AG20443 (cell line): ENCODE data around the gene GSX2.
"Not testable (repeated sequence)": the region's sequence is repeated elsewhere in the genome, so short reads cannot be mapped to it uniquely, and the experiment has no call there.

Experiments used
- DNase-seq: peaks from one replicate; pipeline ENCODE4 v3.0.0; 2012; ENCODE audit warnings: low spot score, mixed read lengths

GSX2 gene

DNA sequence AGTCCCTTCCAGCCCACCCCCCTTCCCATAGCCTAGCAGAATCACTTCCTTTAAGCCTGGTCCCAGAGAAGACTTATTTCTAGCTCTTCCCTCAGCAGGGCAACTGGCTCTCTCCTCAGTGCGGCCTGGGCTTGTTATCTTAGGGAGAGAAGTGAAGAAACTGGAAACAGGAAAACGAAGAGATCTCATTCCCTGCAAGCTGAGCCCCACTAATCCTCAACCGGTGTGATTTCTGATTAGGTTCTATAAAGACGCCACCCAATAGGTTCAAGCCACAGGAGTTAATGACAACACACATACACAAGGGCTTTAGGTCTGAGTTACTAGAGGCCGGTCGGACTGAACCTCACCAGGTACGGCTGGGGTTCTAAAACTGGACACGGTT, 3.2 kb downstream of the GSX2 start:
- no peak for DNase-seq

DNA sequence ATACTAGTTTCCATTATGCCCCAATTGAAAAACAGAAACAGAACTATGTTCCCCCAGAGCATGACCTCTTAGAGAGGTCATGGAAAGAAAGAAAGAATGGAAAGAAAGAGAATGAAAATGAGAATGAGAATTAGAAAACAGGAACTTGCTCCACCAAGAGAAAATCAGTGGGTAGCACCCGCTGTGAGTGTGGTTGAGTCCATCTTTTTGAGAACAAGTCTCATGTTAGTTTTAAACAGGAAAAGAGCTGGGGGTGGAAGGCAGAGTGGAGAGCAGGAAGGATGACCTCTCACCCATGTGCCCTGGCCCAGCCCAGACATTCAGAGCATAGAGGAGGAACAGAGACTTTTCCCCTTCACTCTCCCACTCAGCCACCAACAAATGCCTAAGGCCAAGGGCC, 4.9 kb downstream of the GSX2 start:
- no peak for DNase-seq

DNA sequence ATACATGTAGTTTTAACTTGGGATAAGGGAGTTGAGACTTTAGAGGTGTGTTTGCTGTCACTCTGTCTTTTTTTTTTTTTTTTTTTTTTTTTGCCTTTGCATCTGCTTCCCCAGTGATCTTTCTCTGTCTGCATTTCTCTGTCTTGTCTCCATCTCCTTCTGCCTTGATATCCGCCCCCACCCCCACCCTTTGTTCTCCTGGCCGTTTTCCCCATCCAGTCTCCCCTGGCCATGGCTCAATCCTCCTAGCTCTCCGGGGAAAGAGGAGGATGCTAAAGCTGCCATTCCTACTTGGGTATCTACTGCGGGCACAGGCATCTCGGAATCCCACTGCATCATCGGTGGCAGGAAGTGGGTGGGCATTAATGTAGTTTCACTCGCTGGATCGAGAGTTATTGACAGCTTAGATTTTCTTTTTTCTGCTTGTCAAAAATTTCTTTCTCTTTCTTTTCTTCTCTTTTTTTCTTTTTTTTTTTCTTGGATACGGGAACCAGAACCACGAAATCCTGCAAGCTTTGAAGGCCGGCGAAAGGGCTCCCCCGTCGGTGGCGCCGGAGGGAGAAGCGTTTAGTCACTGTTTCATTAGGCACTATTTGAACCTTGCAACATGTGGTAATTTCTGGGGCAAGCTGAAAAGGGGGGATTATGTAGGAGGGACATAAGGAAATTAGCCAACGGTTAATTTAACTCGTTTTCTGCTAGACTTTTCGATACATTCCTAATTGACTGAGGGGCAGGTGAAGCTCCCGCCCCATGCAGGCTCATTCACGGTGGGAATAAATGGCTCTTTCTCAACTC, 8.2 kb downstream of the GSX2 start:
- DNase-seq, result no peak

DNA sequence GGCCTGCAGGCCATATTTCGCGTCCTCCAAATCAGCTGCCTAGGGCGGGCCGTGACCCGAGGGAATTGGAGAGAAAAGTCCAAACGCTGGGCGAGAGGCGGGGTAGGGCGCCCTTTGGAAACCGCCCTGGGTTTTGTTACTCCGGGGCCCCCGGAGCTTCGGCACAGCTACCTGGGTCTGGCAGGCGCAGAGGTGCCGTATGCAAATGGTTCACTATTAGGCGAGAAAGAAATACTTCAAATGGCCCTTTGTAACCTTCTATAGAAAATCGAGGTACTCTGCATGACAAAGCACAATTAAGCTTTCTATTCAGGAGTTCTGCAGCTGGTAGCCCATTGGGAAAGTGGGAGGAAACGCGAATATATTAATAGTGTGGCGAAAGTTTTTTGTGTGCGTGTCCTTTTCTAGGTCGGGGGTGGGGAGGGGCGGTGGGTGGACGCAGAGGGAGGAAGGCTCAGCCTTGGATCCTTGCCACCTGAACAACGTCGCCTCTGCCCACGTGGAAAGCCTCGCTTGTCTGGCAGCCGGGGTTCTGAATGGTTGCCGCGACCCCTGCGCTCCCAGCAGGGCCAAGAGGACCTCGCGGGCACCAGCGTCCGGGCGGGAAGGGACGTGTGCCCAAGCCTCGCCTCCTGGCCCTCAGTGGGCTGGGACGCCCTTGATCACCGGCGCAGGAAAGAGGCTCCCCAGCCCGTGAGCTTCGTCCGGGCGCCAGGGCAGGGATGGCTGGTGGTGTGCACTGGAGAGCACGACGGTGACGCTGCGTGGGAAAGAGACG, 9.5 kb downstream of the GSX2 start:
- DNase-seq, result no peak

DNA sequence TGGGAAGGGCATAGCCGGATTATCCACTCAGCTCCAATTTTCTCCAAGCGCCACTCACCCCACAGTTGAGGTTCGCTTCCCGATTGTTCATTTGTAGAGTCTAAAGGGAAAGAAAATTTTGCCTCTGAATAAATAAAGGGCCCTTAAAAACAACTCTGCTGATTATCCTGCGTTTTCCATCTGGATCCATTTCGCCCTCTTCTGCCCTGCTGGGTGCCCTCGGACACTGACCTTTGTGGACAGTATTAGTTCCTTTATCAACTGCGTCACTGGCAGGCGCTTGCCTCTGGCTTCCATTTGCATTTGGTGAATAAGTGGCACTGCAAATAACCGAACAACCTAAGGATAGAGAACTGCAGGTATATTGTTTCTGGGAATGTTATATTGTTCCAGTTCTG, 10.1 kb downstream of the GSX2 start:
- no peak for DNase-seq

DNA sequence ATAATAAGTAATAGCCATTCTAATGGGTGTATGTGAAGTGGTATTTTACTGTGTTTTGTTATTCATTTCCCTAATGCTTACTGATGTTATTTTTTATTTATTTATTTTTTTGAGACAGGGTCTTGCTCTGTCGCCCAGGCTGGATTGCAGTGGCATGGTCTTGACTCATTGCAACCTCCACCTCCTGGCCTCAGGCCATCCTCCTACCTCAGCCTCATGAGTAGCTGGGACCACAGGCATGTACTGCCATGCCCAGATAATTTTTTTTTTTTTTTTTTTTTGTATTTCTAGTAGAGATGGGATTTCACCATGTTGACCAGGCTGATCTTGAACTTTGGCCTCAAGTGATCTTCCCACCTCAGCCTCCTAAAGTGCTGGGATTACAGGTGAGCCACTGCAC, 13.2 kb downstream of the GSX2 start:
- DNase-seq, result not testable (repeated sequence)

DNA sequence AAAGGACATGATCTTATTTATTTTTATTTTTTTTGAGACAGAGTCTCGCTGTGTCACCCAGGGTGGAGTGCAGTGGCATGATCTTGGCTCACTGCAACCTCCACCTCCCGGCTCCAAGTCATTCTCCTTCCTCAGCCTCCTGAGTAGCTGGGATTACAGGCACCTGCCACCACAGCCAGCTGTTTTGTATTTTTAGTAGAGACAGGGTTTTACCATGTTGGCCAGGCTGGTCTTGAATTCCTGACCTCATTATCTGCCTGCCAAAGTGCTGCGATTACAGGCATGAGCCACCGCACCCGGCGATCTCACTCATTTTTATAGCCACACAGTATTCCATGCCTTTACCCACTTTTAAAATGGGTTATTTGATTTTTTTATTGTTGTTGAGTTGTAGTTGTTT, 16.3 kb downstream of the GSX2 start:
- DNase-seq, result not testable (repeated sequence)

DNA sequence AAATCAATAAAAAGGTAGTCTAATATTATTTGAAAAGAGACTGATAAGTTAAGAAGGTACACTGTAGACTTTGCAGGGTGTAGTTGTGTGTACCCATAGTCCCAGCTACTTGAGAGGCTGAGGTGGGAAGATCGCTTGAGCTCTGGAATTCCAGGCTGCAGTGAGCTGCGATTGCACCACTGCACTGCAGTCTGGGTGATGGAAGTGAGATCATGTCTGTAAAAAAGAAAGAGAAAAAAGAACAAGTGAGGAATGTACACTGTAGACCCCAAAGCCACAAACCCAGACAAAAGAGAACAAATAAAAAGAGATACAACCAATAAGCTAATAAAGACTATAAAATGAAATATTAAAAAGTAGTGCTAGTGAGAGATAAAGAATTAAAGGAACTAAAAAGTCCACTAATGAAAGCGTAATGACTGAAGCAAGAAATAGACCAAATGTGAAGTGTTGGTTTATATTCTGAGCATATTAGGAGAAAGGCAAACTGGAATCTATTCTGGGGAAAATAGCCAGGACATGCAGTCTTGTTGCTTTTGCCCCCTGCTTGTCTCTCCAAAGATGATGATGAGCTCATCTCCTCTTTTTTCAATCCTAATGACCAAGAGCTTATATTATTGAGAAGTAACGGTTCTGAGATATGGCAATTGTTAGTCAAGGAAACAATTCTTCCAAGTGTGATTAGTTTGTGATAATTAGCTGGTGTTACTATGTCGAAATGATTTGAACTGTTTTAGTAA, 19.1 kb downstream of the GSX2 start:
- no peak for DNase-seq

DNA sequence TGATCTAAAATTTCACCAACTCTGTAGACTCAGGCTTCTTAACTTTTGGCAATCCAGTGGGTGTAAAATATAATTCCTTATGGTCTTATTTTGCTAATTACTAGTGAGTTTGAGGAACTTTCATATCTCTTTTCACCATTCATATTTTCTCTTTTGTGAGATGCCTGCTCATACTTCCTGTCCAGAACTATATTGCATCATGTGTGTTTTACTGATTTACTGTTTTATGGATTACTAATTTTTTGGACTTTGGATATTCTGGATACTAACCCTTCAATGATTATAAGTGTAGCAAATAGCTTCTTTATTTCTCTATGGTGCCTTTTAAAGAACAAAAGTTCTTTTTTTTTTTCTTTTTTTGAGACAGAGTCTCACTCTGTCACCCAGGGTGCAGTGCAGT, 20.6 kb downstream of the GSX2 start:
- DNase-seq, result no peak

DNA sequence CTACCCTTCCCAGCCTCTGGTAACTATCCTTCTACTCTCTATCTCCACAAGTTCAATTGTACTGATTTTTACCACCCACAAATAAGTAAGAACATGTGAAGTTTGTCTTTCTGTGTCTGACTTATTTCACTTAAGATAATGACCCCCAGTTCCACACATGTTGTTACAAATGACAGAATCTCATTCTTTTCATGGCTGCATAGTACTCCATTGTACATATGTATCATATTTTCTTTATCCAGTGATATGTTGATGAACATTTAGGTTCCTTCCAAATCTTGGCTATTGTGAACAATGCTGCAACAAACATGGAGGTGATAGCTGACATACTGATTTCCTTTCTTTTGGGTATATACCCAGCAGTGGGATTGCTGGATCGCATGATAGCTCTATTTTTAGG, 27.7 kb downstream of the GSX2 start:
- no peak for DNase-seq

DNA sequence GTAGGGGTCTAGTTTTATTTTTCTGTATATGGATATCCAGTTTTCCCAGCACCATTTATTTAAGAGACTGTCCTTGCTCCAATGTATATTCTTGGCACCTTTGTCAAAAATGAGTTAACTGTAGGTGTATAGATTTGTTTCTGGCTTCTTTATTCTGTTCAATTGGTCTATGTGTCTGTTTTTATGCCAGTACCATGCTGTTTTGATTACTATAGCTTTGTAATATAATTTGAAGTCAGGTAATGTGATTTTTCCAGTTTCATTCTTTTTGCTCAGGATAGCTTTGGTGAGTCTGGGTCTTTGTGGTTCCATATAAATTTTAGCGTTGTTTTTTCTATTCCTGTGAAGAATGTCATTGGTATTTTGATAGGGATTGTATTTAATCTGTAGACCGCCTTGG, 28.7 kb downstream of the GSX2 start:
- not testable (repeated sequence) for DNase-seq

DNA sequence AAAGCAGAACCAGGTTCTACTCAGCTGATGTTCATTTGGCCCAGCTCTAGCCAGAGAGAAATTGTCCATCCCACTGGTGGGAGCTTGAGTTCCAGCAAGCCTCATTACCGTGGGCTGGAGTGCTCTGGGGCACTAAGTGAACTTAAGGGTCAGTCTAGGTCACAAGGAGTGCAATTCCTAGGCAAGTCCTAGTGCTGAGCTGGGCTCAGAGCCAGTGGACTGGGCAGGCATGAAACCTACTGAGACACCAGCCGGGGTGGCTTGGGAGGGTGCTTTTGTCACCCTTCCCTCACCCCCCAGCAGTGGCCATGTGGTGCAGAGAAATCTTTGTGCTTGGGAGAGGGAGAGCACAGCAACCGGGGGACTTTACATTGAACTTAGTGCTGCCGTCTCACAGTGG, 39.4 kb downstream of the GSX2 start:
- DNase-seq, result no peak

DNA sequence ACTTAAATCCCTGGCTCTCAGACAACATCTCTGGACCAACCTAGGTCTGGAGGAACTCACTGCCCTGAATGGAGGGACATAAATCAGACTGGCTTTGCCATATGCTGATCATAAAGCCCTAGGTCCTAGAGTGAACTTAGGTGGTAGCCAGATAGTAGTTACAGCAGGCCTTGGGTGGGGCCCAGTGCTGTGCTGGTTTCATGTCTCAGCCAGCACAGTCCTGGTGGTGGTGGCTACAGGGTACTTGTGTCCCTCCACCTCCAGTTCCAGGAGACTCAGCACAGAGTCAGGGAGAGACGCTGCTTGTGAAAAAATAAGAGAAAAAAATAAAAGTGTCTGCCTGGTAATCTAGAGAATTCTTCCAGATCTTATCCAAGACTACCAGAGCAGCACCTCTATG, 40.3 kb downstream of the GSX2 start:
- no peak for DNase-seq

DNA sequence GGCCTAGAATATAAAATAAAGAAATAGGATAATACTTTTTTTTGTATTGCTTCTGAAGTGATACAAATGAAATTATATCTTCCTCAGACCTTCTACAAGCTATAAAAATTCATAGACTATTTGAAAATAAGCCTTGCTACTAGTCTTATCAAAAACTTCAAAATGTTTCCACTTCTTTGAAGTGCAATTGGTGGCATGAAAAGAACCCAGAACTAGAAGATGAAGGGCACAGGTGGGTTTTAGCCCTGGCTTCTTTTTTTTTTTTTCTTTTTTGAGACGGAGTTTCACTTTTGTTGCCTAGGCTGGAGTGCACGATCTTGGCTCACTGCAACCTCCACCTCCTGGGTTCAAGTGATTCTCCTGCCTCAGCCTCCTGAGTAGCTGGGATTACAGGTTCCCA, 44.2 kb downstream of the GSX2 start:
- no peak for DNase-seq

DNA sequence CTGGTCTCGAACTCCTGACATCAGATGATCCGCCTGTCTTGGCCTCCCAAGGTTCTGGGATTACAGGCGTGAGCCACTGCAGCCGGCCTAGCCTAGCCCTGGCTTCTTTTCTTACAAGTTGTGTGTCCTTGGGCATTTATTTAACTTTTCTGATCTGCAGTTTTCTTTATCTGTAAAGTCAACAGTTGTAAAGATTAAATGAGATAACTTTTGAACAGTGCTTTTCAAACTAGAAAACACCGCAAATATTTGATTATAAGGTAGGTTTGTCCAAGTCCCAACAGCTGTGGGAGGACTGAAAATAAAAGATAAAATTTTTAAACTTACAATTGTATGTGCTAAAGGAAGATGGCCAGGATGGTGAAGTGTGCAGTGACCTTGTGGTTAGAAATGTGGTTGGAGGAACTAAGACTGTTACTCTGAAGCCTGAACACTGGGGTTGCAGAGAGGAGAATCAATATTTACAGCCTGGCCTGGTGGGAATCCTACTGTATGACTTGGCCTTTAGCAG, 44.8 kb downstream of the GSX2 start:
- DNase-seq, result no peak

DNA sequence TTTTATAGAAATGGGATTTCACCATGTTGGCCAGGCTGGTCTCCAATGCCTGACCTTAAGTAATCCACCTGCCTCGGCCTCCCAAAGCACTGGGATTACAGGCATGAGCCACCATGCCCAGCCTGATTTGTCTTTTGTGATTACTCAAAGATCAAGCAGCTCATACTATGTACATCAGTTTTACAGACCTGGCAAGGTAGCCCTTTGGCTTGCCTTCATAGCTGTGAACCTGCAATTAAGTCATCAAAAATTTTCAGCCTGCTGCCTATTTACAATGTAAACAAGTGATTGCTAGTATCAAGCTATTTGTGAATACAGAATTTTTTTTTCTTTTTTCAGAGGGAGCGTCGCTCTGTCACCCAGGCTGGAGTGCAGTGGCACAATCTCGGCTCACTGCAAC, 46.2 kb downstream of the GSX2 start:
- DNase-seq, result no peak

DNA sequence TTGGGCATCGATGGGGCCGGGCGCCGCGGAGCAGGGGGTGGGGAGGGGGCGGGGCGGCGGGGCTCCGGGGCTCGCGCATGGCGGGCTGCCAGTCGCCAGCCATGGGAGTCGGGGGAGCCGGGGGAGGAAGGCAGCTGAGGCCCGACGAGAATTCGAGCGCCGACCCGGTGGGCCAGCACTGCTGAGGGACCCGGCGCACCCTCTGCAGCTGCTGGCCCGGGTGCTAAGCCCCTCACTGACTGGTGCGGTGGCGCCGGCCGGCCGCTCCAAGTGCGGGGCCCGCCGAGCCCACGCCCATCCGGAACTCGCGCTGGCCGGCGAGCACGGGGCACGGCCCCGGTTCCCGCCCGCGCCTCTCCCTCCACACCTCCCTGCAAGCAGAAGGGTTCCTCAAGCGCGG, 49.4 kb downstream of the GSX2 start:
- no peak for DNase-seq
